Left lung (tissue), 10 donors: ENCODE data around the gene COX17. TPM values are rescaled to one million over a fixed set of nuclear protein-coding genes. Genes with fewer than 3 reads are reported as not detected.

Experiments used
- ATAC-seq: fragments of 200-7000 bp; cut with Tn5 transposase; one replicate; pipeline ENCODE4 v1.9.1; 2020; ENCODE audit warnings: moderate library complexity
- DNase-seq, 4 donors: peaks; one replicate each; pipeline ENCODE4 v3.0.0-alpha.2; 2013 to 2020
- H3K27ac ChIP-seq, 2 donors: fragments of 200-600 bp; sonication (generic) in 1 of 2; one replicate each; pipeline versions ENCODE4 v1.5.0 to v1.8.0; 2020 to 2021
- H3K27me3 ChIP-seq, 2 donors: fragments of 200-600 bp; sonication (generic) in 1 of 2; one replicate each; pipeline versions ENCODE4 v1.5.0 to v1.8.0; 2020 to 2021
- H3K36me3 ChIP-seq, 2 donors: fragments of 200-600 bp; sonication (generic) in 1 of 2; one replicate each; pipeline versions ENCODE4 v1.5.0 to v1.8.0; 2020 to 2021
- H3K4me1 ChIP-seq, 2 donors: fragments of 200-600 bp; one replicate each; pipeline ENCODE4 v1.8.0; 2021
- H3K4me3 ChIP-seq, 2 donors: fragments of 200-600 bp; sonication (generic) in 1 of 2; one replicate each; pipeline versions ENCODE4 v1.5.0 to v1.8.0; 2020 to 2021; ENCODE audit warnings: mild to moderate bottlenecking in 1 of 2
- H3K9me3 ChIP-seq, 2 donors: fragments of 200-600 bp; sonication (generic) in 1 of 2; one replicate each; pipeline versions ENCODE4 v1.5.0 to v1.8.0; 2020 to 2021
- CTCF ChIP-seq, 2 donors: fragments of 200-600 bp; sonication (generic) in 1 of 2; IDR thresholded peaks; one replicate each; pipeline versions ENCODE4 v1.5.0 to v1.8.0; 2021; ENCODE audit warnings: antibody characterized with exemption in 2 of 2
- intact Hi-C, 2 donors: fragments of 100-400 bp; cut with DNase I; formaldehyde crosslinking; loops; one replicate each; pipeline versions ENCODE4 v1.11.2 to v1.14.2; 2022
- polyA plus RNA-seq, 6 donors: library from polyadenylated mRNA; unstranded; fragments of 120-200 nt; gene quantifications; one replicate each; pipeline ENCODE4 v1.2.1, GENCODE V29; 2013; ENCODE audit not compliant: insufficient read length in 6 of 6
- total RNA-seq, 2 donors: library from RNA; stranded (reverse); fragmentation: NEBNext Ultra II Directional; extraction: Animal tissue kit (Norgen Biotek cat#: 25700); gene quantifications; one replicate each; pipeline ENCODE4 v1.2.1, GENCODE V29; 2021
- donor health status: DM: no; HTN: yes; CAD: no.
- donor health status: DM: no; HTN: no; CAD: no.

The COX17 gene
- total and polyA plus RNA-seq, 8 donors: 23.6 to 49.6 (median 29.6) TPM

GRCh38 chr3:119627461-119627860 lies 49.7 kb downstream of the COX17 start:
- H3K4me1 ChIP-seq: peaks cover 11 to 56% of the 10 kb centered on the region in 2 donors
- peak; percentile 51 for ATAC-seq
- no peaks in the 10 kb centered on the region for H3K27me3 ChIP-seq
- H3K36me3 ChIP-seq: no peaks in the 10 kb centered on the region
- no peak for TF ChIP-seq CTCF (IDR thresholded peaks at IDR 0.05)
- intact Hi-C loops: no loop called here
- H3K9me3 ChIP-seq: no peaks in the 10 kb centered on the region
- DNase-seq: peak in 2 of 4 donors; percentile 64 to 83
- H3K27ac ChIP-seq: peak overlapping the region; percentile 55 to 61
- no peak overlapping the region for H3K4me3 ChIP-seq

DNA sequence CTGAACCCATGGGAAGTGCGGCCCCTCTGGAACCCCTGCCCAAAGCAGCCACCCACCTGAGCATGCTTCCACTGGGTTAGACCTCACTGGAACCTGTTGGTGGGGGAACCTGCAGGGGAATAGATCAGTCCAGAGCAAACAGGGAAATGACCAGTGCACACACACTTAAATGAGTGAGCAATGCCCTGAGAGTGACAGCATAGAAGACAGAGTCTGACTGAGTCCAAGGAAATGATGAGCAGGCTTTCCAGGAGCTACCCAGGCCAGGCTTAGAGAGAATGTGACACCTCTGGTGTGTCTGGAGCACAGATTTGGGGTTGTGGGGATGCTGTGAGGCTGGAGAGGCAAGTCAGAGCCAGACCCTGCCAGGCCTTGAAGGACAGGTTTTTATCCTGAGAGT lies 51.0 kb downstream of the COX17 start:
- no peak for ATAC-seq
- no peak for TF ChIP-seq CTCF (IDR thresholded peaks at IDR 0.05)
- intact Hi-C loops: no loop called here
- Histone ChIP-seq H3K36me3 (no peaks in the 10 kb centered on the region), H3K27ac (peak overlapping the region in 1 of 2 donors; percentile 11), H3K4me3 (no peak overlapping the region), H3K9me3 (no peaks in the 10 kb centered on the region), H3K4me1 (peaks cover 11 to 53% of the 10 kb centered on the region in 2 donors), H3K27me3 (no peaks in the 10 kb centered on the region)
- no peak for DNase-seq

- Histone ChIP-seq H3K4me1 (peaks cover 7 to 47% of the 10 kb centered on the region in 2 donors), H3K4me3 (no peak overlapping the region), H3K27ac (peak overlapping the region in 1 of 2 donors; percentile 11), H3K27me3 (no peaks in the 10 kb centered on the region), H3K9me3 (no peaks in the 10 kb centered on the region), H3K36me3 (no peaks in the 10 kb centered on the region)
- ATAC-seq: no peak
- DNase-seq: no peak
- intact Hi-C loops: no loop called here
- TF ChIP-seq CTCF (IDR thresholded peaks at IDR 0.05): no peak
Observed at GRCh38 chr3:119625451-119626153, 51.6 kb downstream of the COX17 start.

DNA sequence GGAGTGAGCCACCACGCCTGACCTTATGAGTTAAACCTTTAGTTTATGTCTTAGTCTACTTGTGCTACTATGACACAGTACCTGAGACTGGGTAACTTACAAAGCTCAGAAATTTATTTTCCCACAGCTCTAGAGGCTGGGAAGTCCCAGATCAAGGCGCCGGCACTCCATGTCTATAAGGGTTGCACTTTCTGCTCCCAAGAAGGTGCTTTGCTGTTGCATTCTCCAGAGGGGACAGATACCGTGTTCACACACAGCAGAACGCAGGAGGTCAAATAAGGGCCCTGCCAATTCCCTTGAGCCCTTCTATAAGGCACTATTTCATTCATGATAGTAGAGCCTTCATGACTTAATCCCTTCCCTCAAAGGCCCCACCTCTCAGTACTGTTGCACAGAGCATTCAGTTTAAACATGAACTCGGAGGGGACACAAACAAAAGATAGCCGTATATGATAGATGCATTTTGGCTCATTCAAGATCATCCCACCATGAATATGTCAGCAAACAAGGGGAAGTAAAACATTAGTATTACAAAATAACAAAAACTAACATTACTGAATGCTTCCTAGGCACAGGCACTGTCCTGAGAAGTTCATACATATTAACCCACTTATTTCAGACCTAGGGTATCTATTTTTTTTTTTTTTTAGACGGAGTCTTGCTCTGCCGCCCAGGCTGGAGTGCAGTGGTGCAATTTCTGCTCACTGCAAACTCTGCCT lies 53.0 kb downstream of the COX17 start:
- intact Hi-C loops: no loop called here
- DNase-seq (no peak), ATAC-seq (no peak)
- Histone ChIP-seq H3K27ac (no peak overlapping the region), H3K36me3 (no peaks in the 10 kb centered on the region), H3K27me3 (no peaks in the 10 kb centered on the region), H3K4me1 (peaks cover 0 to 32% of the 10 kb centered on the region in 2 donors), H3K9me3 (no peaks in the 10 kb centered on the region), H3K4me3 (no peak overlapping the region)
- no peak for TF ChIP-seq CTCF (IDR thresholded peaks at IDR 0.05)

GRCh38 chr3:119620899-119621298 lies 56.3 kb downstream of the COX17 start:
- TF ChIP-seq CTCF (IDR thresholded peaks at IDR 0.05): no peak
- H3K27ac ChIP-seq: no peak overlapping the region
- ATAC-seq: no peak
- no peaks in the 10 kb centered on the region for H3K9me3 ChIP-seq
- no peaks in the 10 kb centered on the region for H3K4me1 ChIP-seq
- no peaks in the 10 kb centered on the region for H3K27me3 ChIP-seq
- H3K36me3 ChIP-seq: no peaks in the 10 kb centered on the region
- intact Hi-C loops: no loop called here
- no peak for DNase-seq
- H3K4me3 ChIP-seq: no peak overlapping the region
